Measurements from ENCODE around the gene MICA.
"Not testable (repeated sequence)": the region's sequence is repeated elsewhere in the genome, so short reads cannot be mapped to it uniquely, and the experiment has no call there.

Gene MICA

DNA sequence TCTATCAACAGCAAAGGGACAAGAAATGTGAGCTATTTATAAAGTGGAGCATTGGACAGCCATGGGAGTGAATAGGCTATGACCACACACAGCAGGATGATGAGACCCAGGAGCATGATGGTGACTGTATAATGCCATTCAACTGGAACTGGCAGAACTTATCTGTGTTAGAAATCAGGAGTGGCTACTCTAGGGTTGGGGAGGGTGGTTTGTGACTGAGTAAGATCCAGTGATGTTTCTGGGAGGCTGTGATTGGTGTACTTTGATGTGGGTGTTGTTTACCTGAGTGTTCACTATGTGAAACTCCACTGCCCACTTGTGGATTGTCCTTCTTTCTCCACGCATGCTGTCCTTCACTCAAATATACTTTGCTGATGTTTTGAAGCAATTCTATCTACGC is 34.9 kb upstream of the MICA start:
- TF ChIP-seq, protein P1, sequence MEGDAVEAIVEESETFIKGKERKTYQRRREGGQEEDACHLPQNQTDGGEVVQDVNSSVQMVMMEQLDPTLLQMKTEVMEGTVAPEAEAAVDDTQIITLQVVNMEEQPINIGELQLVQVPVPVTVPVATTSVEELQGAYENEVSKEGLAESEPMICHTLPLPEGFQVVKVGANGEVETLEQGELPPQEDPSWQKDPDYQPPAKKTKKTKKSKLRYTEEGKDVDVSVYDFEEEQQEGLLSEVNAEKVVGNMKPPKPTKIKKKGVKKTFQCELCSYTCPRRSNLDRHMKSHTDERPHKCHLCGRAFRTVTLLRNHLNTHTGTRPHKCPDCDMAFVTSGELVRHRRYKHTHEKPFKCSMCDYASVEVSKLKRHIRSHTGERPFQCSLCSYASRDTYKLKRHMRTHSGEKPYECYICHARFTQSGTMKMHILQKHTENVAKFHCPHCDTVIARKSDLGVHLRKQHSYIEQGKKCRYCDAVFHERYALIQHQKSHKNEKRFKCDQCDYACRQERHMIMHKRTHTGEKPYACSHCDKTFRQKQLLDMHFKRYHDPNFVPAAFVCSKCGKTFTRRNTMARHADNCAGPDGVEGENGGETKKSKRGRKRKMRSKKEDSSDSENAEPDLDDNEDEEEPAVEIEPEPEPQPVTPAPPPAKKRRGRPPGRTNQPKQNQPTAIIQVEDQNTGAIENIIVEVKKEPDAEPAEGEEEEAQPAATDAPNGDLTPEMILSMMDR (IDR thresholded peaks at IDR 0.05; ENCODE audit: control insufficient read depth, extremely low read depth, insufficient read depth): no peak
- no peak overlapping the region for H3K4me3 ChIP-seq (ENCODE audit: low read depth, low read length)
- DNase-seq (ENCODE audit: low read depth): no peak

- not testable (repeated sequence) for DNase-seq (ENCODE audit: low read depth); H3K4me3 ChIP-seq (ENCODE audit: low read depth, low read length)
These were observed 29.3 kb upstream of the MICA start for GRCh38 chr6:31374118-31374517.

DNA sequence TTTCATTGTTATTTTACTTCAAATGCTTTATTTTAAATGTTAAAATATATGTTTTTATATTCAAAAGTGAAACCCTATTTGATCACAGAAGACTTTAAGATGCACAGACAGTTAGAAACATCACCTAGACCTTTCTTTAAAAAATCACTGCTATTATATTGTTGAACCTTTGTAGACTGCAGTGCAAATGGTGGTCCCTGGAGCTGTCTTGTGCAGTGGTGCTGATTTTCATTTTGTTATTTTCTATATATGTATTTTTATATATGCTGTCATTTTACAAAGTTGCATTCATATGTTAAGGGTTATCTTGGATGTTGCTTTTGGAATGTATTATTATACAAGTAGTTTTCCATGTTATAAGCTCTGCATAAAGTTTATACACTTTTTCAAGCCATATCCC is 27.7 kb upstream of the MICA start:
- no peak overlapping the region for H3K4me3 ChIP-seq (ENCODE audit: low read depth, low read length)
- TF ChIP-seq, protein P1 (IDR thresholded peaks at IDR 0.05; ENCODE audit: control insufficient read depth, extremely low read depth, insufficient read depth): no peak
- DNase-seq (ENCODE audit: low read depth): no peak

DNA sequence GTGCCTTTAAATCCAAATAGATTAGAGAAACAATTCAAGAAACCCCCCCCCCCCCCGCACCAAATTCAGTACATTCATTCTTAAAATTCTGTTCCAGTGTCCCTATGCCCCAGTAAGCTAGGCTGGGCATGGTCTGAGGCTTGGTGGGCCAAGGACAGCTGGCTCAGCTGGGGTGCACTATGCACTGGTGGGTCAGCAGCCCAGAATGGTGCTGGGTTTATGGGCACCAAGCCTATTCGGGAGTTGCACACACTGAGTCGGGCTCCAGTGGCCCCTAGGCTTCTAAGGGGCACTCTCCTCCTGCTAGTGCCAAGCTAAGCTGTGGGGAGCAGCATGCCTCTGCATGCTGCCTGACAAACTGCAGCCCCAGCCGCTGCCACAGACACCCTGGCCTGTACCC is 26.4 kb upstream of the MICA start:
- TF ChIP-seq, protein P1 (IDR thresholded peaks at IDR 0.05; ENCODE audit: control insufficient read depth, extremely low read depth, insufficient read depth): no peak
- DNase-seq (ENCODE audit: low read depth): no peak
- H3K4me3 ChIP-seq (ENCODE audit: low read depth, low read length): no peak overlapping the region

DNA sequence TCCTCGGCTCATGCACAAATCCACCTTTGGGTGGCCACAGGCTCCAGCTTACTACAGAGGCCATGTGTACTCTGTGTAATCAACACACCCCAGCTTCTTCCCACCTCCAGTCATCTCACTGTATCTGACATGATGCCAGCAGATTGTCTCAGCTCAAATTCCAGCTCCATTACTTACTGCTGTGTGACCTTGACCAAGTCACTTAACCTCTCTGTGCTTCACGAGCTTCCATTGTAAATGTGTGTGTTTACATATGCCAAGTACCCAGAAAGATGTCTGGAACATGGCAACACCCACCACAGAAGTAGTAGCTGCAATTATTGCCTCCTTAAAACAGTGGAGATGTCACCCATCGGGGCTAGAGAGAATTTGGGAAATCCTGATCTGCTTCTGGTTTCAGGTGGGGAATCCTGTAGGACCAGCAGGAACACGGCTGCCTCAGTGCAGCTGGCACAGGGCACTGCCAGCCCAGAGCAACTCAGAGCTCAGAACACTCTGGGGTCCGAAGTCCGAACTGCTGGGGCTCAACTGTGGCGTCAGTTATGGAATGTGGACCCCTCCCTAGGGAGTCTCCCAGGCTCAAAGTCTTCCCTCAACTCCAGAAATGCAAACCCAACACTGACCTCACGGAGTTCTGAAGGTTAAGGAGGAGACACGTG is 25.2 kb upstream of the MICA start:
- TF ChIP-seq, protein P1 (IDR thresholded peaks at IDR 0.05; ENCODE audit: control insufficient read depth, extremely low read depth, insufficient read depth): no peak
- no peak for DNase-seq (ENCODE audit: low read depth)
- H3K4me3 ChIP-seq (ENCODE audit: low read depth, low read length): no peak overlapping the region

DNA sequence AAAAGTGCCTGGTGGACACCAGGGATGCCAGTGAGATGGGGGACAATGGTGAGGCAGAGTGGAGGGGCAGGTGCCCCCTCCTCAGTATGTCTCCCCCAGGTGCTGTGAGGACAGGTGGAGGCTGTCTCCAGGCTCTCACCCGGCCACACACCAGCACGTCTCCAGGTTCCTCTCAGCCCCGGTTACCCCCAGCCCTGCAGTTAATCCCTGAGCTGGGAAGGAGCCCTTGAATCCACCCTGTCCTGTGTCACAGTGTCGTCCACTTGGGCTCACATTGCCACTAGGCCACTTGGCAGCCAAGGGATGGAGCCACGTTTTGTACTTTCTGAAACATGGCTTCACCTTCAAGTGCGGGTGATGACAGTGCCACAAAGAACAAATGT is 24.7 kb upstream of the MICA start:
- DNase-seq (ENCODE audit: low read depth): no peak
- no peak overlapping the region for H3K4me3 ChIP-seq (ENCODE audit: low read depth, low read length)
- TF ChIP-seq, protein P1 (IDR thresholded peaks at IDR 0.05; ENCODE audit: control insufficient read depth, extremely low read depth, insufficient read depth): no peak

GRCh38 chr6:31379850-31380249 is 23.5 kb upstream of the MICA start:
- TF ChIP-seq, protein P1 (IDR thresholded peaks at IDR 0.05; ENCODE audit: control insufficient read depth, extremely low read depth, insufficient read depth): no peak
- no peak overlapping the region for H3K4me3 ChIP-seq (ENCODE audit: low read depth, low read length)
- DNase-seq (ENCODE audit: low read depth): no peak
